Testis (tissue), 3 donors: Measurements from ENCODE around the gene SMOC2. TPM values are rescaled to one million over a fixed set of nuclear protein-coding genes. Genes with fewer than 3 reads are reported as not detected.

ENCODE experiments used
- DNase-seq: peaks from one replicate; pipeline ENCODE4 v3.0.0-alpha.2; 2019
- H3K27ac ChIP-seq, 2 donors: fragments of 200-600 bp; sonication (generic); one replicate each; pipeline ENCODE4 v1.5.1; 2019
- H3K27me3 ChIP-seq: fragments of 200-600 bp; sonication (generic); one replicate; pipeline ENCODE4 v1.5.1; 2019
- H3K36me3 ChIP-seq: fragments of 200-600 bp; sonication (generic); one replicate; pipeline ENCODE4 v1.5.1; 2017; ENCODE audit warnings: low read depth; ENCODE audit errors: missing control alignments
- H3K4me1 ChIP-seq: fragments of 200-600 bp; sonication (generic); one replicate; pipeline ENCODE4 v1.5.1; 2019
- H3K4me3 ChIP-seq, 2 donors: fragments of 200-600 bp; sonication (generic); one replicate each; pipeline ENCODE4 v1.5.1; 2017 to 2019
- H3K9me3 ChIP-seq: fragments of 200-600 bp; sonication (generic); one replicate; pipeline ENCODE4 v1.5.1; 2017
- POLR2A ChIP-seq: fragments of 450-650 bp; IDR thresholded peaks from one replicate; pipeline ENCODE4 v1.6.1; 2017; ENCODE audit warnings: antibody characterized with exemption, mild to moderate bottlenecking, moderate library complexity
- WGBS, 2 donors: methylation state at CpG; one replicate each; pipeline ENCODE4 v1.1.5; 2018; 5-methylcytosine and 5-hydroxymethylcytosine counted together
- intact Hi-C: fragments of 100-400 bp; cut with DNase I; formaldehyde crosslinking; loops from one replicate; pipeline ENCODE4 v1.15.1; 2023; ENCODE audit warnings: low total_unique reads
- polyA plus RNA-seq: library from polyadenylated mRNA; stranded (reverse); fragments of 350-450 nt; fragmentation: Illumina TruSeq; extraction: RNeasy Lipid Tissue Mini Kit (QIAGEN cat#74804); gene quantifications from one replicate; pipeline ENCODE4 v1.2.3, GENCODE V29; 2014; ENCODE audit warnings: low read depth, low replicate concordance; ENCODE audit not compliant: insufficient read depth
- total RNA-seq, 2 donors: library from RNA; depleted of rRNA; stranded (reverse); fragments of >200 nt; gene quantifications; one replicate each; pipeline ENCODE4 v1.2.3, GENCODE V29; 2016
- TF ChIP-seq, protein P1 (sequence below), 3 experiments: fragments of 450-650 bp in 2 of 3; fragments of 200-600 bp in 1 of 3; sonication (generic) in 1 of 3; IDR thresholded peaks; one replicate each; pipeline ENCODE4 v1.5.1; 2016 to 2019; ENCODE audit warnings: antibody characterized with exemption in 3 of 3, mild to moderate bottlenecking in 2 of 3, moderate library complexity in 1 of 3

The SMOC2 gene
- total and polyA plus RNA-seq, 3 donors from 2014 or later = 78.4 to 140 (median 110) TPM

DNA sequence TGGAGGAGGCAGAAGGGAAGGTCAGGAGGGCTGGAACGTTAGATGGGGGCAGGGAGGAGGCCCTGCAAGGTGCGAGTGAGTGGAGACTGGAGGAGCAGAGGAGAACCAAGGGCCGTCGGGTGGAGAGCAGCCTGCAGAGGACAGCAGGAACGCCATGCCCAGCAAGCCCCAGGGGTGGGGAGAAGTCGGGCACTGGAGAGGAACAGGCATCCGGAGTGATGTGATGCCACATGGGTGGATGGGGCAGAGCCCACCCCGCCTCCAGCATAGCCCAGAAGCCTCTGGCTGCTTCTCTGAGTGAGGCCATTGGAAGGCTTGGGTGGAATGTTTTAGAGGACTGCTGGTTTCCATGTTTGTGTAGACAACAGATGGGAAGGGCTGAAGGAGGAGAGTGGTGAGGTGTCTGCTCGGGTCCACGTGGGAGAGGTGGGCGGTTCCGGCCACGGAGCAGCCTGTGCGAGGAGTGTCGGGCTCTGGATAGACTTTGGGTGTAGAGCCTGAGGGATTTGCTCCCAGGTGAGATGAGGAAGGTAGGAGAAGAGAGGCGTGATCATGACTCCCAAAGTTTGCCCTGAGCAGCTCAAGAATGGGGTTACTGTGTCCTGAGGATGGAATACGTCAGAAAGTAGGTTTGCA lies 221.4 kb downstream of the SMOC2 start:
- no peaks in the 10 kb centered on the region for H3K36me3 ChIP-seq
- no peaks in the 10 kb centered on the region for H3K4me1 ChIP-seq
- no peak overlapping the region for H3K4me3 ChIP-seq
- TF ChIP-seq, protein P1, sequence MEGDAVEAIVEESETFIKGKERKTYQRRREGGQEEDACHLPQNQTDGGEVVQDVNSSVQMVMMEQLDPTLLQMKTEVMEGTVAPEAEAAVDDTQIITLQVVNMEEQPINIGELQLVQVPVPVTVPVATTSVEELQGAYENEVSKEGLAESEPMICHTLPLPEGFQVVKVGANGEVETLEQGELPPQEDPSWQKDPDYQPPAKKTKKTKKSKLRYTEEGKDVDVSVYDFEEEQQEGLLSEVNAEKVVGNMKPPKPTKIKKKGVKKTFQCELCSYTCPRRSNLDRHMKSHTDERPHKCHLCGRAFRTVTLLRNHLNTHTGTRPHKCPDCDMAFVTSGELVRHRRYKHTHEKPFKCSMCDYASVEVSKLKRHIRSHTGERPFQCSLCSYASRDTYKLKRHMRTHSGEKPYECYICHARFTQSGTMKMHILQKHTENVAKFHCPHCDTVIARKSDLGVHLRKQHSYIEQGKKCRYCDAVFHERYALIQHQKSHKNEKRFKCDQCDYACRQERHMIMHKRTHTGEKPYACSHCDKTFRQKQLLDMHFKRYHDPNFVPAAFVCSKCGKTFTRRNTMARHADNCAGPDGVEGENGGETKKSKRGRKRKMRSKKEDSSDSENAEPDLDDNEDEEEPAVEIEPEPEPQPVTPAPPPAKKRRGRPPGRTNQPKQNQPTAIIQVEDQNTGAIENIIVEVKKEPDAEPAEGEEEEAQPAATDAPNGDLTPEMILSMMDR (IDR thresholded peaks at IDR 0.05) = no peak
- TF ChIP-seq POLR2A = no peak
- H3K27ac ChIP-seq = no peak overlapping the region
- no peaks in the 10 kb centered on the region for H3K9me3 ChIP-seq
- no peak for DNase-seq
- intact Hi-C loops = no loop called here
- WGBS, 2 donors = 83 to 90% methylated on average over 17 of the region's 17 CpGs
- no peaks in the 10 kb centered on the region for H3K27me3 ChIP-seq

DNA sequence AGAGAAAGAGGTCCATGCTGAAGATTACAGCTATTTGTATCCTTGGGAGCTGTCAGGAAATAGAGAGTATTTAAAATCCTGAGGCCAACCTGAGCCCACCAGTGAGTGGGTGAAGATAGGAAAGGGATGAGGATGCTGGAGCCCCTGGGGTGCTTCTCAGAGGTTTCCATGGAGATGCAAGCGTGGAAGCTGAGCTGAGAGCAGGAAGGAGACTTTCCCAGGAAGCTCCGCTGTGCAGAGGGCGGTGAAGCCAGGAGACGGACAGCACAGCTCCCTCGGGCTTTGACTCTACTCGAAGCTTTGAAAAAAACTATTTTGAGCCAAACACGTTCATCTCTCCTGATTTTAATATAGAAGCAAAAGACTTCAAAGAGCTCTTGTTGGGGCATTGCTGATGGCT lies 222.1 kb downstream of the SMOC2 start:
- no peaks in the 10 kb centered on the region for H3K27me3 ChIP-seq
- DNase-seq = no peak
- no peaks in the 10 kb centered on the region for H3K9me3 ChIP-seq
- no peak overlapping the region for H3K4me3 ChIP-seq
- no peaks in the 10 kb centered on the region for H3K36me3 ChIP-seq
- H3K27ac ChIP-seq = no peak overlapping the region
- 59 to 70% methylated on average over 7 of the region's 7 CpGs for WGBS, 2 donors
- no peaks in the 10 kb centered on the region for H3K4me1 ChIP-seq
- TF ChIP-seq, protein P1 (IDR thresholded peaks at IDR 0.05) = no peak
- no peak for TF ChIP-seq POLR2A
- intact Hi-C loops = no loop called here

GRCh38 chr6:168664956-168665355 lies 224.0 kb downstream of the SMOC2 start:
- no peak overlapping the region for H3K4me3 ChIP-seq
- H3K9me3 ChIP-seq = no peaks in the 10 kb centered on the region
- no peaks in the 10 kb centered on the region for H3K4me1 ChIP-seq
- WGBS, 2 donors = 81 to 87% methylated on average over 9 of the region's 9 CpGs
- no peaks in the 10 kb centered on the region for H3K36me3 ChIP-seq
- DNase-seq = no peak
- intact Hi-C loops = no loop called here
- no peak for TF ChIP-seq POLR2A
- TF ChIP-seq, protein P1 (IDR thresholded peaks at IDR 0.05) = no peak
- no peaks in the 10 kb centered on the region for H3K27me3 ChIP-seq
- H3K27ac ChIP-seq = no peak overlapping the region

- intact Hi-C loops = no loop called here
- no peaks in the 10 kb centered on the region for H3K9me3 ChIP-seq
- H3K4me1 ChIP-seq = no peaks in the 10 kb centered on the region
- no peak overlapping the region for H3K4me3 ChIP-seq
- no peaks in the 10 kb centered on the region for H3K27me3 ChIP-seq
- no peak for DNase-seq
- H3K36me3 ChIP-seq = no peaks in the 10 kb centered on the region
- TF ChIP-seq, protein P1 (IDR thresholded peaks at IDR 0.05) = no peak
- no peak for TF ChIP-seq POLR2A
- H3K27ac ChIP-seq = no peak overlapping the region
- whole genome bisulfite sequencing, 2 donors = 73 to 74% methylated on average over 3 of the region's 3 CpGs
Observed at GRCh38 chr6:168666170-168666569, 225.2 kb downstream of the SMOC2 start.
